ENCODE measurements around the gene ISL2. TPM values are rescaled to one million over a fixed set of nuclear protein-coding genes. Genes with fewer than 3 reads are reported as not detected.

ISL2 gene
- total RNA-seq, 1 experiment from 2014 or later = 0.15 TPM

DNA sequence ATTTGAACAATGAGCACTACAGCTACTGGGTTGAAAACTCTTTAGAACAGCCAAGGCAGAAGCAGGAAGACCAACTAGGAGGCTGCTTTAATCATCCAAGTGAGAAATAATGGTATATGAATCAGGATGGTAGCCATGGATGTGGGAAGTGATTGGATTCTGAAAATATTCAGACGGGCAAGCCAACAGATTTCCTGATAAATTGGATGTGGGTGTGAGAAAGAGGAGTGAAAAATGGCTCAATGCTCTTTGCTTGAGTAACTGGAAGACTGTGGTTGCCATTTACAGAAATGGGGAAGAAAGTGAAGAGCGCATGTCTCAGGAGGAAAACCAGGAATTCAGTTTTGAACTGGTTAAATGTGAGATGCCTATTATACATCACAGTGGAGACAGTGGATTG, 50.4 kb downstream of the ISL2 start:
- no peak for DNase-seq
- Histone ChIP-seq H2BK15ac (ENCODE audit: low read depth, low read length) (no peak overlapping the region), H3K79me2 (ENCODE audit: insufficient read depth, low read length) (no peaks in the 10 kb centered on the region), H2BK12ac (ENCODE audit: insufficient read length, low read depth, low read length) (no peak overlapping the region), H3T11ph (ENCODE audit: low read length) (no peak overlapping the region), H3K4ac (ENCODE audit: low read depth, low read length) (no peak overlapping the region), H3K9ac (ENCODE audit: extremely low read depth, insufficient read length, low read length) (no peak overlapping the region), H4K91ac (ENCODE audit: insufficient read length, low read depth, low read length) (no peak overlapping the region), H3K4me1 (ENCODE audit: insufficient read depth, low read length) (no peaks in the 10 kb centered on the region), H2BK5ac (ENCODE audit: insufficient read length, low read length) (no peak overlapping the region), H3K9me3 (ENCODE audit: control insufficient read depth, low read depth, low read length) (no peaks in the 10 kb centered on the region), H3K4me2 (ENCODE audit: insufficient read depth, insufficient read length, low read length) (no peak overlapping the region), H3K23ac (ENCODE audit: insufficient read length, low read depth, low read length) (no peak overlapping the region), H4K8ac (replicated peaks; ENCODE audit: insufficient read length, low read depth, low read length) (no peak overlapping the region), H4K20me1 (ENCODE audit: control insufficient read depth, insufficient read depth, insufficient read length) (no peaks in the 10 kb centered on the region), H3K14ac (ENCODE audit: insufficient read depth, low read length) (no peak overlapping the region), H3K27me3 (ENCODE audit: insufficient read depth, low read length) (no peaks in the 10 kb centered on the region), H3K18ac (ENCODE audit: insufficient read length, low read depth, low read length) (no peak overlapping the region), H4K5ac (ENCODE audit: insufficient read length, low read depth, low read length) (no peak overlapping the region), H3K56ac (ENCODE audit: insufficient read length, low read depth, low read length) (no peak overlapping the region), H2BK120ac (ENCODE audit: low read depth, low read length, poor library complexity, severe bottlenecking) (no peak overlapping the region), H3K27ac (ENCODE audit: insufficient read length, low read depth, low read length) (no peak overlapping the region), H2AK5ac (ENCODE audit: insufficient read length, low read length) (no peak overlapping the region), H3K23me2 (ENCODE audit: insufficient read length, low read depth, low read length, poor library complexity, severe bottlenecking) (no peaks in the 10 kb centered on the region), H3K79me1 (ENCODE audit: insufficient read depth, low read depth, low read length, poor library complexity, severe bottlenecking) (no peaks in the 10 kb centered on the region), H2AFZ (ENCODE audit: low read length) (no peak overlapping the region), H2BK20ac (ENCODE audit: low read depth, low read length, poor library complexity, severe bottlenecking) (no peak overlapping the region)
- TF ChIP-seq, protein P1, sequence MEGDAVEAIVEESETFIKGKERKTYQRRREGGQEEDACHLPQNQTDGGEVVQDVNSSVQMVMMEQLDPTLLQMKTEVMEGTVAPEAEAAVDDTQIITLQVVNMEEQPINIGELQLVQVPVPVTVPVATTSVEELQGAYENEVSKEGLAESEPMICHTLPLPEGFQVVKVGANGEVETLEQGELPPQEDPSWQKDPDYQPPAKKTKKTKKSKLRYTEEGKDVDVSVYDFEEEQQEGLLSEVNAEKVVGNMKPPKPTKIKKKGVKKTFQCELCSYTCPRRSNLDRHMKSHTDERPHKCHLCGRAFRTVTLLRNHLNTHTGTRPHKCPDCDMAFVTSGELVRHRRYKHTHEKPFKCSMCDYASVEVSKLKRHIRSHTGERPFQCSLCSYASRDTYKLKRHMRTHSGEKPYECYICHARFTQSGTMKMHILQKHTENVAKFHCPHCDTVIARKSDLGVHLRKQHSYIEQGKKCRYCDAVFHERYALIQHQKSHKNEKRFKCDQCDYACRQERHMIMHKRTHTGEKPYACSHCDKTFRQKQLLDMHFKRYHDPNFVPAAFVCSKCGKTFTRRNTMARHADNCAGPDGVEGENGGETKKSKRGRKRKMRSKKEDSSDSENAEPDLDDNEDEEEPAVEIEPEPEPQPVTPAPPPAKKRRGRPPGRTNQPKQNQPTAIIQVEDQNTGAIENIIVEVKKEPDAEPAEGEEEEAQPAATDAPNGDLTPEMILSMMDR (conservative IDR thresholded peaks at IDR 0.05) = no peak
- H3K4me3 Mint-ChIP-seq = no peak overlapping the region
- peaks cover 0 to 3% of the 10 kb centered on the region in 2 experiments; a peak in 1 of 5 replicates for H3K9me3 Mint-ChIP-seq
- H3K27ac Mint-ChIP-seq = no peak overlapping the region
- no peaks in the 10 kb centered on the region; the same call in 1 of the 2 replicates for H3K27me3 Mint-ChIP-seq (ENCODE audit: low read depth)
- H3K36me3 Mint-ChIP-seq (ENCODE audit: insufficient read depth in 1 of 3, low read depth in 3 of 3) = 0 out of 7 replicates have a peak, but pooled peaks cover 0 to 4% (median 0%) of the 10 kb centered on the region in 3 experiments
- no peaks in the 10 kb centered on the region for H3K4me1 Mint-ChIP-seq
- no CpG with 5 or more reads among the region's 2 CpGs for WGBS (ENCODE audit: extremely low coverage, insufficient read length, low lambda C conversion rate)

Data from H9 (cell line).